ENCODE results near the gene PGAM5. TPM values are rescaled to one million over a fixed set of nuclear protein-coding genes. Genes with fewer than 3 reads are reported as not detected.

The PGAM5 gene
- total and polyA plus RNA-seq, 2 of the 13 experiments (the other 11 are each of a cell fraction or from before 2014, with no cell fraction given), result 18.0 to 77.9 TPM

DNA sequence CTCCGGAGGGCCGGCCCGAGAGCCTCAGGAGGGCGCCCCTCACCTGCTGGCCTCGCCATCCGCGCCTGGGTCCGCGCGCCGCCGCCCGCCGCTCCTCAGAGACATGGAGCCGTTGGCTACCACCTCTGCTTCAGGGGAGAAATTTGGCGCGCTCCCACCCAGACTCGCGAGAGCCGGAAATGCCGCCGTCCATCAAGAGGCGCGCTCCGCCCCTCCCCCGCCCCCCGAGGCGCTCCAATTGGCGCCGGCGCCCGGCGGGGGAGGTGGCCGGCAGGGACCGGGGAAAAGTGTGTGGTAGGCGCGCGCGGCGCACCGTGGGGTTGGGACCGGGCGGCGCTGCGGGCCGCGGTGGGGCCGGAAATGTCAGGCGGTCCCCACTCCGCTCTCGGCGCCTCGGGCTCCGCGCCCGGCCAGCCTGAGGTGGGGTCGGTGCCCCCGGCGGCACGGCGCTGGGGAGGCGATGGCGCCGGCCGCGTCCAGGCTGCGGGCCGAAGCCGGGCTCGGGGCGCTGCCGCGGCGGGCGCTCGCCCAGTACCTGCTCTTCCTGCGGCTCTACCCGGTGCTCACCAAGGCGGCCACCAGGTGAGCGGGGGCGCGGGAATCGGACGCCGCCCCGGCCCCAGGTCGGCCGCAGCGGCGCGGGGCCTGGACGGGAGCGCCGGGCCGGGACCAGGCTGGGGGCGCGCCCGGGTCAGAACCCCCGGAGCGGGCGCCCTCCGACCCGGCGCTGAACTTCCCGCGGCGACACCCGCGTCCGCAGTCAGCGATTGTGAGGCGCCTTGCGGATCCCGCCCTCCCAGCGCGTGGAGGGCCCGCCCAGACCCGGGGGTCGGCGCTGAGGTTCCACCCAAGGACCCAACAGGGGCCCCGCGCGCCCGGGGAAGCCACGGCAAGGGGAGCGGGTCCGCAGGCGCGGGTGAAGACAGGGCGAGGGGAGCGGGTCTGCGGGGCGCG, 23.2 kb upstream of the PGAM5 start, which contains the start of the genes POLE and PXMP2 (continued):
- TF ChIP-seq, protein P1, sequence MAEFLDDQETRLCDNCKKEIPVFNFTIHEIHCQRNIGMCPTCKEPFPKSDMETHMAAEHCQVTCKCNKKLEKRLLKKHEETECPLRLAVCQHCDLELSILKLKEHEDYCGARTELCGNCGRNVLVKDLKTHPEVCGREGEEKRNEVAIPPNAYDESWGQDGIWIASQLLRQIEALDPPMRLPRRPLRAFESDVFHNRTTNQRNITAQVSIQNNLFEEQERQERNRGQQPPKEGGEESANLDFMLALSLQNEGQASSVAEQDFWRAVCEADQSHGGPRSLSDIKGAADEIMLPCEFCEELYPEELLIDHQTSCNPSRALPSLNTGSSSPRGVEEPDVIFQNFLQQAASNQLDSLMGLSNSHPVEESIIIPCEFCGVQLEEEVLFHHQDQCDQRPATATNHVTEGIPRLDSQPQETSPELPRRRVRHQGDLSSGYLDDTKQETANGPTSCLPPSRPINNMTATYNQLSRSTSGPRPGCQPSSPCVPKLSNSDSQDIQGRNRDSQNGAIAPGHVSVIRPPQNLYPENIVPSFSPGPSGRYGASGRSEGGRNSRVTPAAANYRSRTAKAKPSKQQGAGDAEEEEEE (CRISPR knock-in tag; IDR thresholded peaks at IDR 0.05; ENCODE audit: borderline replicate concordance), result no peak
- TF ChIP-seq HCFC1 (IDR thresholded peaks at IDR 0.05; ENCODE audit: low read depth, low read length) (no peak; the same call in 1 of the 2 replicates), POLR2AphosphoS5 (IDR thresholded peaks at IDR 0.05; ENCODE audit: low read depth, low read length) (peak; percentile 61), GATAD1 (CRISPR knock-in tag; IDR thresholded peaks at IDR 0.05) (peak; percentile 86), ZNF724P (CRISPR knock-in tag; IDR thresholded peaks at IDR 0.05; ENCODE audit: borderline replicate concordance) (peak; percentile 69; the same call in 1 of the 2 replicates), NONO (IDR thresholded peaks at IDR 0.05) (no peak), NONO (CRISPR knock-in tag; conservative IDR thresholded peaks at IDR 0.05) (peak; percentile 68), IKZF1 (IDR thresholded peaks at IDR 0.05) (no peak), KLF15 (CRISPR knock-in tag; IDR thresholded peaks at IDR 0.05; ENCODE audit: borderline replicate concordance) (peak; percentile 85; the same call in 1 of the 2 replicates), MAFK (conservative IDR thresholded peaks at IDR 0.05 in 1 of 2, IDR thresholded peaks at IDR 0.05 in 1 of 2; ENCODE audit: low read length in 2 of 2) (no peak), KDM1A (CRISPR knock-in tag; IDR thresholded peaks at IDR 0.05) (no peak), TAF15 (IDR thresholded peaks at IDR 0.05; ENCODE audit: low read depth, low read length, poor library complexity, severe bottlenecking) (peak; percentile 25), ZMAT3 (CRISPR knock-in tag; conservative IDR thresholded peaks at IDR 0.05) (0 out of 2 replicates have a peak, but pooled peaks have one; percentile 59), SP140L (CRISPR knock-in tag; IDR thresholded peaks at IDR 0.05; ENCODE audit: borderline replicate concordance) (no peak), TBX3 (IDR thresholded peaks at IDR 0.05; ENCODE audit: borderline replicate concordance) (0 out of 2 replicates have a peak, but pooled peaks have one; percentile 41), ZFP37 (CRISPR knock-in tag; IDR thresholded peaks at IDR 0.05; ENCODE audit: borderline replicate concordance) (no peak), PHF8 (CRISPR knock-in tag; IDR thresholded peaks at IDR 0.05) (peak; percentile 64), MAFF (IDR thresholded peaks at IDR 0.05; ENCODE audit: low read depth, low read length) (no peak), CBX5 (CRISPR knock-in tag; IDR thresholded peaks at IDR 0.05; ENCODE audit: borderline replicate concordance) (no peak), ZFY (CRISPR knock-in tag; IDR thresholded peaks at IDR 0.05) (peak; percentile 83), ZNF256 (CRISPR knock-in tag; conservative IDR thresholded peaks at IDR 0.05) (no peak), ZNF572 (CRISPR knock-in tag; IDR thresholded peaks at IDR 0.05) (no peak), ZNF83 (CRISPR knock-in tag; IDR thresholded peaks at IDR 0.05; ENCODE audit: borderline replicate concordance) (no peak), PRMT3 (CRISPR knock-in tag; IDR thresholded peaks at IDR 0.05; ENCODE audit: borderline replicate concordance, low read depth) (0 out of 2 replicates have a peak, but pooled peaks have one; percentile 34), NFIC (IDR thresholded peaks at IDR 0.05; ENCODE audit: low read length) (no peak), ZNF550 (CRISPR knock-in tag; IDR thresholded peaks at IDR 0.05; ENCODE audit: borderline replicate concordance) (no peak), SAP130 (CRISPR knock-in tag; IDR thresholded peaks at IDR 0.05; ENCODE audit: low read depth) (peak; percentile 95), MYNN (CRISPR knock-in tag; IDR thresholded peaks at IDR 0.05; ENCODE audit: low read depth) (no peak)
- TF ChIP-seq, protein P2, sequence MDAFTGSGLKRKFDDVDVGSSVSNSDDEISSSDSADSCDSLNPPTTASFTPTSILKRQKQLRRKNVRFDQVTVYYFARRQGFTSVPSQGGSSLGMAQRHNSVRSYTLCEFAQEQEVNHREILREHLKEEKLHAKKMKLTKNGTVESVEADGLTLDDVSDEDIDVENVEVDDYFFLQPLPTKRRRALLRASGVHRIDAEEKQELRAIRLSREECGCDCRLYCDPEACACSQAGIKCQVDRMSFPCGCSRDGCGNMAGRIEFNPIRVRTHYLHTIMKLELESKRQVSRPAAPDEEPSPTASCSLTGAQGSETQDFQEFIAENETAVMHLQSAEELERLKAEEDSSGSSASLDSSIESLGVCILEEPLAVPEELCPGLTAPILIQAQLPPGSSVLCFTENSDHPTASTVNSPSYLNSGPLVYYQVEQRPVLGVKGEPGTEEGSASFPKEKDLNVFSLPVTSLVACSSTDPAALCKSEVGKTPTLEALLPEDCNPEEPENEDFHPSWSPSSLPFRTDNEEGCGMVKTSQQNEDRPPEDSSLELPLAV (CRISPR knock-in tag; conservative IDR thresholded peaks at IDR 0.05; ENCODE audit: low read depth), result 0 out of 2 replicates have a peak, but pooled peaks have one; percentile 15
